Stimulated activated CD4-positive, alpha-beta T cell treated with anti-CD3 and anti-CD28 coated beads, TNF-alpha, amount 100 ng/mL, for 1 hour (primary cell): ENCODE results near the gene CAP2.
"Not testable (repeated sequence)": the region's sequence is repeated elsewhere in the genome, so short reads cannot be mapped to it uniquely, and the experiment has no call there.

Experiments
- DNase-seq, 3 donors: peaks; one replicate each; pipeline ENCODE4 v3.0.0-alpha.2; 2020; ENCODE audit warnings: low read depth in 3 of 3, low spot score in 1 of 3

CAP2 gene

GRCh38 chr6:17396256-17396655 is 2.9 kb downstream of the CAP2 start:
- no peak for DNase-seq

- DNase-seq = no peak
Measured at GRCh38 chr6:17397764-17398194, 4.4 kb downstream of the CAP2 start.

DNA sequence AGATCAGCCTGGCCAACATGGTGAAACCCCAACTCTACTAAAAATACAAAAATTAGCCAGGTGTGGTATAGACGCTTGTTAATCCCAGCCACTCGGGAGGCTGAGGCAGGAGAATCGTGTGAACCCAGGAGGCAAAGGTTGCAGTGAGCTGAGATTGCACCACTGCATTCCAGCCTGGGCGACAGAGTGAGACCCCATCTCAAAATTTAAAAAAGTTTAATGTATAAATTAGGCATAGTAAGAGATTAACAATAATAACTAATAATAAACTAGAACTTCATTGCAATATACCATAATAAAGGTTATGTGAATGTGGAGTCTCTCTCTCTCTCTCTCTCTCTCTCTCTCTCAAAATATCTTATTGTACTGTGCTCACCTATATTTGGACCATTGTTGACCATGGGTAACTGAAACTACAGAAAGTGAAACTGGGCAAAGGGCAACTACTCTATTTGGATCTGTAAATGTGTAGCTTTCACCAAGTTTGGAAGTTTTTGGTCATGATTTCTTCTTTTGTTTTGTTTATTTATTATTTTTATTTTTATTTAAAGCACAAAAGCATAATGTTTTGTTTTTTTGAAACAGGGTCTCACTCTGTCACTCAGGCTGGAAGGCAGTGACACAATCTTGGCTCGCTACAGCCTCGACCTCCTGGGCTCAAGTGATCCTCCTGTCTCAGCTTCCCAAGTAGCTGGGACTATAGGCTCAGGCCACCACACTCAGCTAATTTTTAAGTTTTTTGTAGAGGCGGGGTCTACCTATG is 12.0 kb downstream of the CAP2 start:
- DNase-seq = not testable (repeated sequence)

DNA sequence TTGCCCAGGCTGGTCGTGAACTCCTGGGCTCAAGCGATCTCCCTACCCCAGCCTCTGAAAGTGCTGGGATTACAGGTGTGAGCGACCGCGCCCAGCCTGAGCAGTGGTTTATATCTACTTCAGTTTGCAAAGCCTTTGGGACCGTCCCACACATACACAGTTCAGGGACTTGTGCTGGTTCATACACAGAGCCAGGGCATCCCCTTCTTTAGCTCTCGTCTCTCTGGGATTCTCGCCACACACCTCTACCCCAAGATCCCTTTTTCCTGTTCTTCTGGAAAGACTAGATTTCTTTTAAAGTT is 12.5 kb downstream of the CAP2 start:
- DNase-seq = no peak

DNA sequence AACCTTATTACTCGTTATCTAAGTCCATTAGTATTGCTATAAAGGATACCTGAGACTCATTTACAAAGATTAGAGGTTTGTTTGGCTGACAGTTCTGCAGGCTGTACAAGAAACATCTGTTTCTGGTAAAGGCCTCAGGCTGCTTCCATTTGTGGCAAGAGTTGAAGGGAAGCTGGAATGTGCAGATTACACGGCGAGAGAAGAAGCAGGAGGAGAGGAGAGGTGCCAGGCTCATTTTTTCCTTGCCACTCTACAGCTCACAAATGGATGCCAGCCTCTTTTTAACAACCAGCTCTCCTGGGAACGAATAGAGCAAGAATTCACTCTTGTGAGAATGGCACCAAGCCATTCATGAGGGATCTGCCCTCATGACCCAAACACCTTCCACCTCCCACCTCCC is 14.7 kb downstream of the CAP2 start:
- no peak for DNase-seq

- DNase-seq = no peak
Measured at GRCh38 chr6:17410281-17410680, 16.9 kb downstream of the CAP2 start.

GRCh38 chr6:17413313-17413750 is 19.9 kb downstream of the CAP2 start:
- no peak for DNase-seq

DNA sequence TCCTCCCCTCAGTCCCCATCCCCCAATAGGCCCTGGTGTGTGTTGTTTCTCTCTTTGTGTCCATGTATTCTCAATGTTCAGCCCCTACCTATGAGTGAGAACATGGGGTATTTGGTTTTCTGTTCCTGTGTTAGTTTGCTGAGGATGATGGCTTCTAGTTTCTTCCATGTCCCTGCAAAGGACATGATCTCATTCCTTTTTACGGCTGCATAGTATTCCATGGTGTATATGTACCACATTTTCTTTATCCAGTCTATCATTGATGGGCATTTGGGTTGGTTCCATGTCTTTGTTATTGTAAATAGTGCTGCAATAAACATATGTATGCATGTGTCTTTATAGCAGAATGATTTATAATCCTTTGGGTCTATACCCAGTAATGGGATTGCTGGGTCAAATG is 21.0 kb downstream of the CAP2 start:
- DNase-seq = not testable (repeated sequence)

DNA sequence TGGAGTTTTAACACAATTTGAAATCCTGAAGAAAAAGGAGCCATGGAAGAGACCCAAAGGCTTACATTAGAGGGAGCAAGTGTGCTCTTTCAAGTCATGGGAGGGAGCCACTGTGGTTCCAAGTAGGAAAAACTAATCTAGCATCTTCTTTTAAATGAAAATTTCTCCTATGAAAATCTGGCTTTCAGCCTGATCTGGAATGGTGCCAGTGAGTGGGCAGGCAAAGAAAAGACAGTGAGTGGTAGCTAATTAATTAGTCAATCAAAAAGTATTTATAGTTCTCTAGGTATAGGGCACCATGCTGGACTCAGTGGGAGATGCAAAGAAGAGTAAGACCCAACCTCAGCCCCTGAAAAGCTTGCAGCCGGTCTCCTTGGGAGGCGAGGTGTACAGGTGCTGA is 21.9 kb downstream of the CAP2 start:
- DNase-seq = no peak

- DNase-seq = no peak
Measured at GRCh38 chr6:17416806-17417205, 23.4 kb downstream of the CAP2 start.

DNA sequence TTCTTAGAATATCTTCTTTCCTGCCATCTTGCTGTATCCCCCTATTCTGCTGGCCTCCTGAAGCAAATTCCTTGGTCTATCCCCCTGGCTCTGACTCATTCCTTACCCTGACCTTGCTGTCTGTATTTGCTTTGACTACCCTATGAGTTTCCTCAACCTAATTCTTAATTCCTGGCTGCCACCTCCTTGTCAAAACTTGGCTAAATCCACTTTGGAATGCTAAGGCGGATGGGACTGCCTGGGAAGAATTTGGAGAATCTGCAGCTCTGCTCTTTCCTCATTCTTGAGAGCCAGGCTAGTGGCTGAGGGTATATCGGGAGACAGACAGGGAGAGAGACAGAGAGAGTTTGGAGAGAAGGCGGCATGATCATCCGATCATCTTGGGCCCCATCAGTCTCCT is 24.4 kb downstream of the CAP2 start:
- no peak for DNase-seq

- no peak for DNase-seq
Measured at GRCh38 chr6:17418281-17419188, 25.1 kb downstream of the CAP2 start.

DNA sequence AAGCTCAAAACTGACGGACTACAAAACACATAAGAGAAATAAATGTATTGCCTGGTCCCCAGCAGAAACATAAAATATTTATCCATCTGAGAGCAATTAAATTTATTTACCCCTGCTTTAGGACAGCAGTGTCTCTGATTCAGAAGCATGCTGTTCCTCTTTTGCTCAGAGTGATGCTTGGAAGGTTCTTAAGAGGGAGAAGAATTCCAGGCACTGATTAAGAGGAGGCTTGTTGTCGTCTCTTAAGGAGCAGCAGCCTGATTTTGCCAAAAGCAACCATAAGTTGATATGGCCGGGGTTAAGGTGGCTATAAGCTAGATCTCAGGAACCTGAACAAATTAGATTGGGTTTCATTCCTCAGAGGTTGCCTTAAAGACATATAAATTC is 25.8 kb downstream of the CAP2 start:
- no peak for DNase-seq

GRCh38 chr6:17420368-17420767 is 27.0 kb downstream of the CAP2 start:
- no peak for DNase-seq

GRCh38 chr6:17421406-17421805 is 28.0 kb downstream of the CAP2 start:
- DNase-seq = no peak

DNA sequence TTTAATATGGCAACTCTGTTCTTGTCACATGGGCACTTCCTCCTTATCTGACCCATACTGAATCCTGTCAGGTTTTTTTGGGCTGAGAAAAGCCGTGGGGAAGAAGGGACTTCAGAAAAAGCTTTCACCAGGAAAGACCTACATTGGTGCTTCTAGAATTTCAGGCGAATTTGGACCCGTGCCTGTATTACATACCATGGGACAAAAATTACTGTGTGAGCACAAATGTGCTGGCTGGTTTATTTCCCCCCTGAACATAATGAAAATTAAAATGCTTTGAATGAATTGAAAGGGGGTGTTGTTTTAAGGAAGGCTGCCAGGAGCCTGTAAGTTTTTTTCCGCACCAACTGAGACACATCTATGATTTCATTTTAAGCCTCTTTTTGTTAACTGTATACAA is 29.6 kb downstream of the CAP2 start:
- DNase-seq = no peak

DNA sequence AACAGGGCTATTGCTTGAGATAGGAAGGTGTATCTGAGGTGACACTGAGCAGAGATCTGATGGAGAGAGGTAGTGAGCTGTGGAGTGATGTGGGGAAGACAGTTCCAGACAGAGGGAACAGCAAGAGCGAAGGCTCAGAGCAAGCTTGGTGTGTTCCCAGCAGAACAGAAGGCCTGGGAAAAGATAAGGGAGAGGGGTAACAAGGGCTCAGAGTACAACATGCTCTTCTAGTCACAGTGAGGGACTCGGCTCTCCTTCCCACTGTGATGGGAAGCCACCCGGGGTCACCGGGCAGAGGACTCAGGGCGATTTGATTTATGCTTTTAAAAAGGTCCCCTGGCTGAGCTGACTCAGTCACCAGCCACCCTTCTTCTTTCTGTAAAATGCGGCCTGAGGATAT is 33.7 kb downstream of the CAP2 start:
- DNase-seq = no peak

GRCh38 chr6:17427617-17428016 is 34.2 kb downstream of the CAP2 start:
- DNase-seq = no peak

DNA sequence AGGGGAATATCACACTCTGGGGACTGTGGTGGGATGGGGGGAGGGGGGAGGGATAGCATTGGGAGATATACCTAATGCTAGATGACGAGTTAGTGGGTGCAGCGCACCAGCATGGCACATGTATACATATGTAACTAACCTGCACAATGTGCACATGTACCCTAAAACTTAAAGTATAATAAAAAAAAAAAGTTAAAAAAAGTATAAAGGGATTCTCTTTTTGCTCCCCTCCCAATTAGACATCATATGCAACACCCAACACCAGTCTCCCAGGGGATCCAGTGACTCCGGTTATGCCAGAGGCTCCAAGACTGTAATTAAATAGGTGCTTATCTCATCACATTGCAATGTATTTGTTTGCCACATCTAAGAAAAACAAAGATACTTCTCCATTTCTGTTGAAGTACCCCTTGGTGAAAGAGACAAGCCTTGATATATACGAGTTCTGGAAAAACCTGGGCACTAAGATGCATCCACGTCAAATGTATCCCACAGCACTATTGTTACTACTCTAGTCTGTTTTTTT is 35.3 kb downstream of the CAP2 start:
- not testable (repeated sequence) for DNase-seq

GRCh38 chr6:17429383-17430061 is 36.1 kb downstream of the CAP2 start:
- no peak for DNase-seq

GRCh38 chr6:17431581-17431980 is 38.2 kb downstream of the CAP2 start:
- no peak for DNase-seq

DNA sequence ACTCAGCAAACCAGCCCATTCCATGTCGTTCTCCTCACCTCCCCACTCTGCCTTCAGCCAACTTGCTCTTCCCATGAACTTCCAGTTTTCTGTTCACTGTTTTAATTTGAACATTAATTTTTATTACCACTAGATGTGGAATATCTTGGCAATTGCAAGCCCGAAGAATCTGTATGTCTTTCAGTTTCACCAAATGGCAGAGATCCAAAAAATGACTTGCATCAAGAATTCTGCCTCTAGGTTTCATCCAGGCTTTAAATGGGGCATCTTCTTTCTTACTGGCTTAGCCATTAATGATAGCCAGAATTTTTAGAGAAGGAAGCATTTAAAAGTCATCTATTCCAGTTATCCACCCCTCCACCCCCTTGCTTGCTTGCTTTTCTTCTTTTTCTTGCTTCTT is 39.0 kb downstream of the CAP2 start:
- no peak for DNase-seq
